ENCODE results near the gene TCERG1L.

TCERG1L gene

GRCh38 chr10:131123496-131123895 lies 188.0 kb downstream of the TCERG1L start:
- no peak for DNase-seq (ENCODE audit: low read depth, low spot score)
- TF ChIP-seq CTCF (IDR thresholded peaks at IDR 0.05; ENCODE audit: low read depth, low read length), result no peak
- in situ Hi-C loops (cut with HindIII; ENCODE audit: low sequenced_read_pairs), result no loop called here

GRCh38 chr10:131121511-131122035 lies 189.9 kb downstream of the TCERG1L start:
- no peak overlapping the region for H3K4me3 ChIP-seq (ENCODE audit: low read depth, low read length)
- no peak for TF ChIP-seq CTCF (IDR thresholded peaks at IDR 0.05; ENCODE audit: low read depth, low read length)
- no peak for DNase-seq (ENCODE audit: low read depth, low spot score)
- in situ Hi-C loops (cut with HindIII; ENCODE audit: low sequenced_read_pairs), result no loop called here

More at GRCh38 chr10:131123496-131123895, 188.0 kb downstream of the TCERG1L start:
- H3K4me3 ChIP-seq (ENCODE audit: low read depth, low read length), result no peak overlapping the region

GRCh38 chr10:131119626-131120355 lies 191.7 kb downstream of the TCERG1L start:
- DNase-seq (ENCODE audit: low read depth, low spot score), result no peak
- TF ChIP-seq CTCF (IDR thresholded peaks at IDR 0.05; ENCODE audit: low read depth, low read length), result no peak
- no peak overlapping the region for H3K4me3 ChIP-seq (ENCODE audit: low read depth, low read length)
- in situ Hi-C loops (cut with HindIII; ENCODE audit: low sequenced_read_pairs), result no loop called here

- in situ Hi-C loops (cut with HindIII; ENCODE audit: low sequenced_read_pairs), result no loop called here
- no peak for DNase-seq (ENCODE audit: low read depth, low spot score)
- no peak overlapping the region for H3K4me3 ChIP-seq (ENCODE audit: low read depth, low read length)
- no peak for TF ChIP-seq CTCF (IDR thresholded peaks at IDR 0.05; ENCODE audit: low read depth, low read length)
These were observed 193.9 kb downstream of the TCERG1L start for GRCh38 chr10:131117416-131118212.

GRCh38 chr10:131116991-131117375 lies 194.5 kb downstream of the TCERG1L start:
- H3K4me3 ChIP-seq (ENCODE audit: low read depth, low read length), result no peak overlapping the region
- TF ChIP-seq CTCF (IDR thresholded peaks at IDR 0.05; ENCODE audit: low read depth, low read length), result no peak
- no peak for DNase-seq (ENCODE audit: low read depth, low spot score)
- in situ Hi-C loops (cut with HindIII; ENCODE audit: low sequenced_read_pairs), result no loop called here

GRCh38 chr10:131116216-131116990 lies 195.1 kb downstream of the TCERG1L start:
- TF ChIP-seq CTCF (IDR thresholded peaks at IDR 0.05; ENCODE audit: low read depth, low read length), result no peak

More at GRCh38 chr10:131116216-131116990, 195.1 kb downstream of the TCERG1L start:
- no peak overlapping the region for H3K4me3 ChIP-seq (ENCODE audit: low read depth, low read length)
- in situ Hi-C loops (cut with HindIII; ENCODE audit: low sequenced_read_pairs), result no loop called here
- no peak for DNase-seq (ENCODE audit: low read depth, low spot score)
